NK-92 (cell line): ENCODE data around the gene DHRSX.
"Not testable (repeated sequence)": the region's sequence is repeated elsewhere in the genome, so short reads cannot be mapped to it uniquely, and the experiment has no call there.

Experiments
- DNase-seq: peaks from one replicate; lab custom pipeline; 2025; ENCODE audit not compliant: unreplicated experiment; lab: John Stamatoyannopoulos, UW

DHRSX gene

DNA sequence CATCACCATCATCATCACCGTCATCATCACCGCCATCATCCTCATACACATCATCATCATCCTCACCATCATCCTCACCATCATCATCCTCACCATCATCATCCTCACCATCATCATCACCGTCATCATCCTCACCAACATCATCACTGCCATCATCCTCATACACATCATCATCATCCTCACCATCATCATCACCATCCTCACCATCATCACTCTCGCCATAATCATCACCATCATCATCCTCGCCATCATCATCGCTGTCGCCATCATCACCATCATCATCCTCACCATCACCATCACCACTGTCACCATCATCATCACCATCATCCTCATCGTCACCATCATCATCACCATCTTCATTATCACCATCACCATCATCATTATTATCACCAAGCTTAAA lies 19.8 kb upstream of the DHRSX start:
- DNase-seq, result no peak

DNA sequence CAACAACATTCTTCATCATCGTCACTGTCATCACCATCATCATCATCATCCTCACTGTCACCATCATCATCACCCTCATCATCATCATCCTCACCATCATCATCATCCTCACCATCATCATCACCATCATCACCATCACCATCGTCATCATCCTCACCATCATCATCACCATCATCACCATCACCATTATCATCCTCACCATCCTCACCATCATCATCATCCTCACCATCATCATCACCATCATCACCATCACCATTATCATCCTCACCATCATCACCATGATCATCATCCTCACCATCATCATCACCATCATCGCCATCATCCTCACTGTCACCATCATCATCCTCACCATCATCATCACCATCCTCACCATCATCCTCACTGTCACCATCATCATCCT lies 18.9 kb upstream of the DHRSX start:
- DNase-seq, result not testable (repeated sequence)

DNA sequence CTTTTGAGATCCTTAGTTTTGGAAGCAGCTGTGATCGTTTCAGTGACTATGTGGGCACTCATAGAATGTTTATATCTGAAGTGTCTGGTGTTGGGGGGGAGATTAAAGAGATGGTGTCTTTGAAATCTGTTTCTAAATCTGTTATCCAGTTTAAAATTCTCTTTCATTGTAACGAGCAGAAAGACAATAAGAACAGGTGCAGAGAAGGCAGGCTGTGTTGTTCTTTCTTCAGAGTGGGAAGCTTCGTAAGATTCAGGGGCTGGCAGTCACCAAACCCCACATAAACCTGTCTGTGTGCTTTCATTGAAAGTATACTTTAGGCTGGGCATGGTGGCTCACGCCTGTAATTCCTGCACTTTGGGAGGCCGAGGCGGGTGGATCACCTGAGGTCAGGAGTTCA lies 16.3 kb upstream of the DHRSX start:
- no peak for DNase-seq

DNA sequence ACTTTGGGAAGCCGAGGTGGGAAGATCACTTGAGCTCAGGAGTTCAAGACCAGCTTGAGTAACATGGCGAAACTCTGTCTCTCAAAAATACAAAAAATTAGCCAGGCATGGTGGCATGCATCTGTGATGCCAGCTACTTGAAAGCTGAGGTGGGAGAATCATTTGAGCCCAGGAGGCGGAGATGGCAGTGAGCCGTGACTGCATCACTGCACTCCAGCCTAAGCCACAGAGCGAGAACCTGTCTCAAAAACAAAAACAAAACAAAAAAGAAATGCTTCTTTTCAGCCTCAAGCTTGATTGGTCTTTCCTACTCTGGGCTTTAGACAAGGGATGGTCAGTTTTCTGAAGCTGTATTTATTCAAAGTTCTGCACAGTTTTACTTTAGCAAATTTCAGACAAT lies 15.8 kb upstream of the DHRSX start:
- DNase-seq, result no peak

DNA sequence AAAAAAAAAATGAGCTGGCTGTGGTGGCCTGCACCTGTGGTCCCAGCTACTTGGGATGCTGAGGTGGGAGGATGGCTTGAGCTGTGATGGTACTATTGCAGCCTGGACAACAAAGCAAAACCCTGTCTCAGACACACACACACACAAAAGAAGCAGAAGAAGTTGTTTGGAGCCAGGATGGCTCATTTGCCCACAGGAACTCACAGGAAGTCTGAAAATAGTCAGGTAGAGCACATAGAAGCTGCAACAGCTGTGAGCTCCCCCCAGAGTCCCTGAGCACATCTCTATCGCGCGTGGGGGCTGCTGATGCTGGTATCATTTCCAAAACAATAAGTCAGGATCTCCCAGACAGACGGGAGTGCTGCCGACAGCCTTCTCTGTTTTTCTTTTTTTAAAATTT lies 13.4 kb upstream of the DHRSX start:
- no peak for DNase-seq

DNA sequence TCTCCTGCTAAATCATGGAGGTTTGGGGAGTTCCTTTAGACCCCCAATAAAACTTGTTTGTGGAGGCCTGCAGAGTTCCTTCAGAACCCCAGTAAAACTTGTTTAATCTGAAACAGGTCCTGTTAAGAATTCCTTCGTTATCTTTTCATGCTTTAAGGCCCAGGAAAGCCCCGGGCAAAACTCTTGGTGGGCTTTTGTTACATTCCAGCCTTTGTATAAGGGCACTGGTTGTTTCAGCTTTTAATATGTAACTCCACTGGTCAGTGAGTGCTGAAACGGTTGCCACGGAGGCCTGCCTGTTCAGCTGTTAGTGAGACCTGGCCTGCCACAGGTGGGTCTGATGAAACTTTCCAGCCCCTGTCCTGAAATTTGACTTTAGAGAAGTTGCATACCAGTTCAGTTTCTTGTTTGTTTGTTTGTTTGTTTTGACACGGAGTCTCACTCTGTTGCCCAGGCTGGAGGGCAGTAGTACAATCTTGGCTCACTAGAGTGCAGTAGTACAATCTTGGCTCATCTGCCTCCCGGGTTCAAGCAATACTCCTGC lies 12.4 kb upstream of the DHRSX start:
- no peak for DNase-seq

DNA sequence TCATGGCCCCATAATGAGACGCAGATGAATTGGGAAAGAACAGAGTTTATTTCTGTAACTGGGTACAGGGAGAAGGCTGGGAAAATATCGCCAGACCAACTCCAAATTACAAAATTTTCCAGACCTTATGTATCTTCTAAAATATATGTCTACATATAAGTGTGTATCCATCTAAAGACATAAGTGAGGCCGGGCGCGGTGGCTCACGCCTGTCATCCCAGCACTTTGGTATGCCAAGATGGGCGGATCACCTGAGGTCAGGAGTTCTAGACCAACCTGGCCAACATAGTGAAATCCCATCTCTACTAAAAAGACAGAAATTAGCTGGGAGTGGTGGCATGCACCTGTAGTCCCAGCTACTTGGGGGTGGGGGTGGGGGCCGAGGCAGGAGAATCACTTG lies 11.7 kb upstream of the DHRSX start:
- DNase-seq, result no peak

DNA sequence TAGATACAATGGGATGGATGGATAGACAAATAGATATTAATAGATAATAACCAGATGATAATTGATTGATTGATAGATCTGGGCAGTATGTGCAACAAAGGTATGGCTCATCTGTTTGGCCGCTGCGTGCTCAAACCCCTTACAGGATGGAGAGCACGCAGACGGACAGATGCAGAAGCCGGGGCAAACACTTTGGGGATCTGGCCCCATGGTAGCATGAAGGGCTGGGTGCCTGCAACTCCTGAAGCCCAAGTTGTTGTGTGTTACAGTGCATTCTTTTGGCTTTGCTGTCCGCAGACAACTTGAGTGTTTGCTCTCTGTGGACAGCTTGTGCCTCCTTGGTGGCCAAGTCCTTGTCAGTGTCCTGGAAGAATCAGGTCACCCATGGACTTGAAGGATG lies 10.6 kb upstream of the DHRSX start:
- DNase-seq, result no peak

DNA sequence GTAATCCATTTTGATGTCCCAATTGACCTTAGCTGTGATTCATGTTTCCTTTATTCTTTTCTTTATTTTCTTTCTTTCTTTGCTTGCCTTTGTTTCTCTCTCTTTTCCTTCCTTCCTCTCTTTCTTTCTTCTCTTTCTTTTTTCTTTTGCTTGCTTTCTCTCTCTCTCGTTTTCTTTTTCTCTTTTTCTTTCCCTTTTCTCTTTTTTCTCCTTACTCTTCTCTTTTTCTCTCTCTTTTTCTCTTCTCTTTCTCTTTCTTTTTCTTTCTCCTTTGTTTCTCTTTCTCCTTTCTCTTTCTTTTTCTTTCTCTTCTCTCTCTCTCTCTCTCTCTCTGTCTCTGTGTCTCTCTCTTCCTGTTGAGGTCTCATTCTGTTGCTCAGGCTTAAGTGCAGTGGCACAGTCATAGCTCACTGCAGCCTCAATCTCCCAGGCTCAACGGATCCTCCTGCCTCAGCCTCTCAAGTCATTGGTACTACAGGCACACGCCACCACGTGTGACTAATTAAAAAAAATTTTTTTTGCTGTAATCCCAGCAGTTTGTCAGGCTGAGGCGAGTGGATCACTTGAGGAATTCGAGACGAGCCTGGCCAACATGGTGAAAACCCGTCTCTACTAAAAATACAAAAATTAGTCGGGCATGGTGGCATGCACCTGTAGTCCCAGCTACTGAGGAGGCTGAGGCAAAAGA lies 8.0 kb upstream of the DHRSX start:
- DNase-seq, result no peak

DNA sequence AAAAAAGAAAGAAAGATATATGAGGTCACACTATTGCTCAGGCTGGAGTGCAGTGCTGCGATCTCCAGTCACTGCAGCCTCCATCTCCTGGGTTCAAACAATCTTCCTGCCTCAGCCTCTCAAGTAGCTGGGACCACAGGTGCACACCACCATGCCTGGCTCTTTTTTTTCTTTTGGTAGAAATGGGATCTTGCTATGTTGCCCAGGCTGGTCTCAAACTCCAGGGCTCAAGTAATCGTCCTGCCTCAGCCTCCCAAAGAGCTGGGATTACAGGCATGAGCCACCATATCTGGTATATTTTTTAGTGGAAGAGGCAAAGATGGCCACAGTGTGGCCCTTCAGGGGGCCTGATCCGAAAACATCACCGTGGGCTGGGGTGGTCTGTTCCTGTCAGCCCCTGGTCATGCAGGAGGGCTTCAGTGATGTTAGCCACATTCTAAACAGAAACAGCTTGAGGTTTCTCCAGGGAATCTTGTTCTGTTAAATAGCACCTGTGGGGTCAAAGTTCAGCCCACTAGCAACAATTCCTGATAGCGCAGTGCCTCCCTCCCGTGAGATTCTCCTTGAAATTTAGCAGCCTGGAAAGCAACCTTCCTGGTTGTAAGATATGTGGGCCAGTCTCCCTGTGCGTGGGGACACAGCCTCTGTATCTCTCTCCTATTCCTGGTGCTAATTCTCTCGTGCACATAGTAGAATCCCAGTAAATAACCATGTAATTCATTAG lies 7.3 kb upstream of the DHRSX start:
- no peak for DNase-seq

DNA sequence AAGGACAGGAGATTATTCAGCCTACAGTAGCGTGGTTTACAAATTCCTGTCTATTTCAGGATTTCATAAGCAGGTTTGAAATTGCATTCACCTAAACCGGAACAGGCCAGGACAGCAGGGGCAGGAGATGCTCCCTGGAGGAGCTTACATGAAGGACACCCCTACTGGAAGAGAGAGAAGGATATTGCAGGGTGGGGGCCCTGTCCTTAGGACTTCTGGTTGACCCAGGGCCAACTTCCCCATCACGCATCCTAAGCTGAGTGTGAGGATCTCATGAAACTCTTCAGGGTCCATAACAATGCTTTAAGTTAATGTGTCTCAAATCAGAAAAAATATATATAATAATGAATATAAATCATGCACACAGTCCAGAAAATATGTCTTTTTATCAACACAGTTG lies 6.4 kb upstream of the DHRSX start:
- DNase-seq, result no peak

DNA sequence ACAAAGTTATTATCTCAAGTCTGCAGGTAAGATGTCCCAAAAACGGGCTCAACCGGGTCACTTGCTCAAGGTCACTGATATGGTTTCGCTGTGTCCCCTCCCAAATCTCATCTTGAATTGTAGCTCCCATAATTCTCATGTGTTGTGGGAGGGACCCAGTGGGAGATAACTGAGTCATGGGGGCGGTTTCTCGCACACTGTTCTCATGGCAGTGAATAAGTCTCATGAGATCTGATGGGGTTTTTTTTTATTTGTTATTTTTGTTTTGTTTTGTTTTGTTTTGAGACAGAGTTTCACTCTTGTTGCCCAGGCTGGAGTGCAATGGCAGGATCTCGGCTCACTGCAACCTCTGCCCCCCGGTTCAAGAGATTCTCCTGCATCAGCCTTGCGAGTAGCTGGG lies 4.6 kb upstream of the DHRSX start:
- not testable (repeated sequence) for DNase-seq

DNA sequence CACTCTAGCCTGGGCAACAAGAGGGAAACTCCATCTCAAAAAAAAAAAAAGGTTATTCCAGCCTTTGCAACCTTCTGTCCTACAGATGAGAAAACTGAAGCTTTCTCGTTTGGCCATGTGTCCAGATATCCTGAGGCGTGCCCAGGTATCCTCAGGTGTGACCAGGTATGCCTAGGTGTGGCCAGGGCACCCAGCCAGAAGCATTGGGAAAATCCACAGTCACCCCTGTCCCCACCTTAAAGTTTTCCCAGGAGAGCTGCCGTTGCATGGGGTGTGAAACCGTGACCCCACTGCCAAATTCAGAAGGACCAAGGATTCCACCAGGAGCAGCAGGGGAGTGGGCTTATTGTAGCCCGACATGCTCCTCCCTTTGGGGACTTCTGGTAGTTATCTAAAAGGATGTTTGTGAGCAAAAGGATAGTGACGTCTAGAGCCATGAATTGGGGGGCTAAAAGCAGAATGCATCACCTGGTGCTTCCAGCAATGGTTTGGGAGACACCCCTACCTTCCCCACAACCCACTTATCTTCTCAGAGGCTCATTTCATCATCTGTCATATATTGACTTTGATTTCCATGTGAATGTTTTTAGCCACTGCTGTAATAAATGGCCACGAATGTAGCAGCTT lies 4.0 kb upstream of the DHRSX start:
- no peak for DNase-seq

DNA sequence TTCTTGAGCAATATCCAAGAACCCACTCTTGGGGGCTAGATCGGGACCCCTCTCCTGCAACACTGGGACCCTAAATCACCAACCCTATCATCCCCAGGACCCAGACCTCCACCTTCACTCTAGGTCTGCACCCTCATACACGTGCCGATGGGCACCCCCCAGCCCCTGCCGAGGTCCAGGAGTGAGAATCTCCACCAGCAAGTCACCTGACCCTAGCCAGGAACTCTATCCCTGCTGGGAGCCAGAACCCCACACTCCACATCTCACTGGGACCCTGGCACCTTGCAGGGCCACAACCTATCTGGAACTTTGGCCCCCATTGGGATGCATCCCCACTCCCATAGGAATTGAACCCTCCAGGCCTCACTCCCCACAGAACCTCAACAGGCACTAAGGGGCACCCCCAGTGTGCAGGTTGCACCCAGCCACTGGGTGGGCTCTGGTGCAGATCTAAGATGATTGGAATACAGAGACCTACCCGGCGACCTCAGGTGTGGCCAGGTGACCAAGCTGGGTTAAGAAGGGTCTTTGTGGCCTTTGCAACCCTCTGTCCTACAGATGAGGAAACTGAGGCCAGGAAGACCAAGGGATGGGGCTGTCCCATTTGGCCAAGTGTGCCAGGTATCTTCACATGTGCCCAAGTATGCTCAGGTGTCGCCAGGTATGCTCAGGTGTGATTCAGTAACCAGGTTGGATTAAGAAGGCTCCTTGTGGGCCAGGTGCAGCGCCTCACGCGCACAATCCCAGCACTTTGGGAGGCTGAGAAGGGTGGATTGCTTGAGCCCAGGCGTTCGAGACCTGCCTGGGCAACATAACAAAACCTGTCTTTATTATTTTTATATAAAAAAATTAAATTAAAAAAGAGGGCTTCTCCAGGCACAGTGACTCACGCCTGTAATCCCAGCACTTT lies 3.1 kb upstream of the DHRSX start:
- no peak for DNase-seq

DNA sequence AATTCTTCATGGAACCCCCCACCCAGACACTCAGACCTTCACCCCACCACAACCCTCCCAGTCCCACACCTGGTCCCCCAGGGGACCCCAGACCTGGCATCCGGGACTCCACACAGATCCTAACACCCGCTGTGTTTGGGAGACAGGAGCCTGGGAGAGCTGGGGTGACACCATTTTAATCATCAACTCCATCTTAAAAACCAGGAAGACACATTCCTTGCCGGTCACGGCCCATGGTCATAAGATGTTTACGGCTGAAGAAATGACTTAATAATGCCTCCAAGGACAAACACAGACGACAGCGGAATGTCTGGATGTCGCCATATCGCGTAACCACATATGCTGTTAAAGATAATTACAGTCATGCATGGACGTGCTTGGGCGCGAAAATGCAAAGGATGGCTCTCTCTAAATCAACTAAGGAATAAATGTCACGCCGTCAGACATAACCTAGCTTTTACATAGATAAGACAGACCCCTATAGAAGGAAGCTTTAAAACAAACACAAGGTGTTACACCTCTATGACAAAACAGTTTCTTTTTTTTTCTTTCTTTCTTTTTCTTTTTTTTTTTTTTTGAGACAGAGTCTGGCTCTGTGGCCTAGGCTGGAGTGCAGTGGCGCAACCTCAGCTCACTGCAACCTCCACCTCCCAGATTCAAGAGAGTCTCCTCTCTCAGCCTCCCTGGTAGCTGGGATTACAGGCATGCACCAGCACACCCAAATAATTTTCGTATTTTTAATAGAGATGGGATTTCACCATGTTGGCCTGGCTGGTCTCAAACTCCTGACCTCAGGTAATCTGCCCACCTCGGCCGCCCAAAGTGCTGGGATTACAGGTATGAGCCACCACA lies 2.1 kb upstream of the DHRSX start:
- no peak for DNase-seq

DNA sequence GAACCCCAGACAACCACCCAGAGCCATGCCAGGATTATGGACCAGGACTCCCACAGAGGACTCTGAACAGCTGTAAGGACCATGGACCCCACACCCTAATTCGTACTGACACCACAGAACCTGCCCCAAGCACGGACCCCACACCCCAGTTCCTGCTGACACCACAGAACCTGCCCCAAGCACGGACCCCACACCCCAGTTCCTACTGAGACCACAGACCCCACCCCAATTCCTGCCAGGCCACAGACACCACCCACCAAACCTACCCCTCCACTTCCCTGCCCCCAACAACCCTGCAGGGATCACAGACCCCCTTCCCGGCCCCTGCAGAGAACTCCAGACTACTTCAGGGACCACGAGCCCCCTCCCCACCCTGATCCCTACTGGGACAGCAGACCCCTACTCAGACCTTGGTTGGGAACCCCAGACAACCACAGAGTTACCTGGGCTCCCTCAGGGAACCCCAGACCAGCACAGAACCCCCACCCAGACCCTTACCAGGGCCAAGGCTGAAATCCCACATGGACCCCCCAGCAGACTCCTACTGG lies 1.4 kb upstream of the DHRSX start:
- no peak for DNase-seq

DNA sequence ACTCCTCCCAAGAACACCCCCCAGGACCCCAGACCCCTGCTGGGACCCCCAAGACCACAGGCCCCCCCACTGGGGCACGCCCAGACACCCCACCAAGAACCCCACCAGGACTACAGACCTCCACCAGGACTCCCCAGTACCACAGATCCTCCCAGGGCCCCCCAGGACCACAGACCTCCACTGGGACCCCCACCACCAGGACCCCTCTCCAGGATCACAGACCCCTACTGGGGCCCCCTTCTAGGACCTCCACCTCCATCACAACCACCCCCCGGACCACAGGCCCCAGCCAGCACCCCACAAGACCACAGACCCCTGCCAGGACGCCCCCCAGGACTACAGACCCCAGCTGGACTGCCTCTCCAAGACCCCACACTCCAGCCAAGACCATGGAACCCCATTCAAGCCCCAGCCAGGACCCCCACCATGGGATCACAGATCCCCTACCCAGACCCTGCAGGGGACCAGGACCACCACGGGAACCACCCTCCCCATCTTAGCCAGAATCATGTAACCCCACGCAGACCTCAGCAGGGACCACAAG lies 855 bp upstream of the DHRSX start:
- DNase-seq, result no peak

DNA sequence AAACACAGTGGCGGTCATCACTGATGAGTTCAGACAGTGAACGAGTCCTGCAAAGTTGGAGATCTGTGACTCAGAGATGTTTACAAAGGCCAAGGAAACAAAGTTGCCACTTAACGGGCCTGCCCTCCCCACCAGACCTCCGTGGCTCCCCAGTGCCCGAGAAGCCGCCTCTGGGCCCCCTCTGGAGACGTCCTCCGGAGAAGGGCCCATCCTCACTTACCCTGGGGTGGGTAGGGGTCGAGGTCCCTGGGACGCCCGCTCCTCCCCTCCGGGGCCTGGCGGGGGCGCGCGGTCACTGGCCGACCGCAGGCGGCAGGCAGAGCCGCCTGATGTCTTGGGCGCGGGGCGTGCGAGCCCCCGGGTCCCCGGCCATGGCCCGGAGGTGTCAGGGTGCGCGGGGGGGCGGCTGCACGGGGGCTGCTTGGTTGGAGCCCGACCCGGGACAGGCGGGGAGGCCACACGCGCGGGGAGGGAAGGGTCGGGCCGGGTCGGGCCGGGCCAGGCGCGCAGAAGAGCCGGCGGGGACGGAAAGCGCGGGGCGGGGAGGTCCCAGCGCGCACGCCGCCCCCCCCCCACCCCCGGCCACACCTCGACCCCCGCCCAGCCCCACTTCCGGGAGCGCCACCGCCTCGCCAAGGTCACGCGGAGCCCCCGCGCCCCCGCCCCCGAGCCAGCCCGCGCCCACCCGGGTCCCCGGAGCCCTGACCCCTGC lies 529 bp downstream of the DHRSX start:
- DNase-seq, result no peak

DNA sequence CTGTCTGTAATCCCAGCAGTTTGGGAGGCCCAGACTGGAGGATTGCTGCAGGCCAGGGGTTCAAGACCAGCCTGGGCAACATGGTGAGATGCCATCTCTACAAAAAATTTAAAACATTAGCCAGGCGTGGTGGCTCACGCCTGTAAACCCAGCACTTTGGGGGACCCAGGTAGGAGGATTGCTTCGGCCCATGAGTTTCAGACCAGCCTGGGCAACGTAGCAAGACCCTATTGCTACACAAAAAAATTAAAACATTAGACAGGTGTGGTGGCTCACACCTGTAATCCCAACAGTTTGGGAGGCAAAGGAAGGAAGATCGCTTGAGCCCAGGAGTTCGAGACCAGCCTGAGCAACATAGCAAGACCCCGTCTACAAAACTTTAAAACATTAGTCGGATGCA lies 1.3 kb downstream of the DHRSX start:
- DNase-seq, result no peak
